K562 (cell line): Measurements from ENCODE around the gene IRF2.

Source experiments
- E2F6 ChIP-seq, 2 experiments: IDR thresholded peaks; 2 replicates each; pipeline ENCODE4 v1.6.1; 2011; ENCODE audit warnings: borderline replicate concordance in 1 of 2, control low read depth in 1 of 2, low read depth in 1 of 2, low read length in 1 of 2, mild to moderate bottlenecking in 1 of 2, mixed read lengths in 1 of 2, moderate library complexity in 1 of 2; ENCODE audit not compliant: insufficient read depth in 1 of 2, insufficient read length in 1 of 2, poor library complexity in 1 of 2, severe bottlenecking in 1 of 2; ENCODE audit errors: extremely low read depth in 1 of 2
- ESRRA ChIP-seq: fragments of 450-650 bp; IDR thresholded peaks from 2 replicates; pipeline ENCODE4 v1.6.1; 2014; ENCODE audit warnings: low read depth, mild to moderate bottlenecking, moderate library complexity, borderline replicate concordance
- KDM1A ChIP-seq, 2 experiments: fragments of 450-650 bp; IDR thresholded peaks; 2 replicates each; pipeline ENCODE4 v1.6.1; 2016; ENCODE audit warnings: mild to moderate bottlenecking in 2 of 2
- NFIC ChIP-seq: fragments of 450-650 bp; IDR thresholded peaks from 2 replicates; pipeline ENCODE4 v1.6.1; 2017; ENCODE audit warnings: mild to moderate bottlenecking, inconsistent platforms
- POLR2A ChIP-seq: fragments of 450-650 bp; conservative IDR thresholded peaks from 2 replicates; pipeline ENCODE4 v1.6.1; 2016
- POLR2AphosphoS5 ChIP-seq: IDR thresholded peaks from 2 replicates; pipeline ENCODE4 v1.6.1; 2011; ENCODE audit warnings: mild to moderate bottlenecking, low read depth, low read length, moderate library complexity; ENCODE audit not compliant: control insufficient read depth, insufficient read depth
- ZNF184 ChIP-seq: sonication (generic); formaldehyde crosslinking; IDR thresholded peaks from 2 replicates; pipeline ENCODE4 v1.5.0; 2020; ENCODE audit warnings: missing genetic modification reagents
- ZNF280B ChIP-seq: fragments of 250-450 bp; sonication (Bioruptor Pico); IDR thresholded peaks from 2 replicates; pipeline ENCODE4 v1.5.1; 2021; ENCODE audit warnings: mild to moderate bottlenecking
- ZZZ3 ChIP-seq: fragments of 450-650 bp; IDR thresholded peaks from 2 replicates; pipeline ENCODE4 v1.6.1; 2016; ENCODE audit warnings: antibody characterized with exemption, mild to moderate bottlenecking, moderate library complexity

GRCh38 chr4:184514121-184514988, 40.0 kb upstream of the IRF2 start:
- TF ChIP-seq ESRRA, result no peak
- TF ChIP-seq KDM1A (IDR thresholded peaks at IDR 0.05), result no peak
- TF ChIP-seq NFIC, result no peak
- no peak for TF ChIP-seq POLR2A
- no peak for TF ChIP-seq E2F6 (IDR thresholded peaks at IDR 0.05; ENCODE audit: borderline replicate concordance in 1 of 2, extremely low read depth in 1 of 2, insufficient read depth in 1 of 2, insufficient read length in 1 of 2, low read depth in 1 of 2, low read length in 1 of 2, poor library complexity in 1 of 2, severe bottlenecking in 1 of 2)
- no peak for TF ChIP-seq POLR2AphosphoS5
- no peak for TF ChIP-seq ZNF184 (CRISPR knock-in tag)
- TF ChIP-seq ZZZ3, result no peak
- no peak for TF ChIP-seq ZNF280B (CRISPR knock-in tag)
